ENCODE data around the gene C7orf33. TPM values are rescaled to one million over a fixed set of nuclear protein-coding genes. Genes with fewer than 3 reads are reported as not detected.

Gene C7orf33
- total RNA-seq, 3 donors from 2014 or later (not counting 1 experiment from before 2014, with no cell fraction given): not detected

DNA sequence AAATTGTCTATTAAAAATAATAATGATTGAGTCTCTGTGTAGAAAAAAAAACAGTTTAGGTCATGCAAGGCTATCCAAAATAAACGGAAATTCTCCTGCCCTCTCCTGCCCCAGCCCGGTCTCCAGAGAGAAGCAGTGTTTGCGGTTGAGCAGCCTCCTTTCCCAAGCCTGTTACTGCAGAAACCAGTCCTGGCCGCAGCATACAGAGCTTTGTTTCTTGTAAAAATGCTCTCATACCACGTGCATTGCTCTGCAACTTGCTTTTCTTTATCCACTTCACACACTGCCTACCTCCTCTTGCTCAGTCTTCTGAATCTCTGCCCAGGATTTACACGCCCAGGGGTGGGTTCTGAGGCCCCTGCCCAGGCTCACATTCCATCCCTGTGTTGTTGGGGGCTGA is 73.8 kb downstream of the C7orf33 start:
- Mint-ChIP-seq H3K9me3 (no peaks in the 10 kb centered on the region), H3K36me3 (no peaks in the 10 kb centered on the region), H3K27me3 (ENCODE audit: low read depth in 2 of 2) (peaks cover 0 to 8% of the 10 kb centered on the region in 2 donors), H3K4me3 (no peak overlapping the region), H3K4me1 (no peaks in the 10 kb centered on the region), H3K27ac (no peak overlapping the region)
- Histone ChIP-seq H3K27me3 (ENCODE audit: control insufficient read depth, insufficient read depth, low read length) (no peaks in the 10 kb centered on the region), H3K9me3 (ENCODE audit: control insufficient read depth, insufficient read depth, low read length) (no peaks in the 10 kb centered on the region), H3K27ac (ENCODE audit: low read length) (no peak overlapping the region), H3K36me3 (ENCODE audit: control insufficient read depth, insufficient read depth, low read length) (no peaks in the 10 kb centered on the region), H3K4me3 (ENCODE audit: low read length) (no peak overlapping the region), H3K4me1 (ENCODE audit: control insufficient read depth, insufficient read depth, low read length) (no peaks in the 10 kb centered on the region)
- 81% methylated on average over 6 of the region's 6 CpGs for WGBS (ENCODE audit: insufficient coverage)
- DNase-seq (no peak), ATAC-seq (no peak)
- TF ChIP-seq, protein P1, sequence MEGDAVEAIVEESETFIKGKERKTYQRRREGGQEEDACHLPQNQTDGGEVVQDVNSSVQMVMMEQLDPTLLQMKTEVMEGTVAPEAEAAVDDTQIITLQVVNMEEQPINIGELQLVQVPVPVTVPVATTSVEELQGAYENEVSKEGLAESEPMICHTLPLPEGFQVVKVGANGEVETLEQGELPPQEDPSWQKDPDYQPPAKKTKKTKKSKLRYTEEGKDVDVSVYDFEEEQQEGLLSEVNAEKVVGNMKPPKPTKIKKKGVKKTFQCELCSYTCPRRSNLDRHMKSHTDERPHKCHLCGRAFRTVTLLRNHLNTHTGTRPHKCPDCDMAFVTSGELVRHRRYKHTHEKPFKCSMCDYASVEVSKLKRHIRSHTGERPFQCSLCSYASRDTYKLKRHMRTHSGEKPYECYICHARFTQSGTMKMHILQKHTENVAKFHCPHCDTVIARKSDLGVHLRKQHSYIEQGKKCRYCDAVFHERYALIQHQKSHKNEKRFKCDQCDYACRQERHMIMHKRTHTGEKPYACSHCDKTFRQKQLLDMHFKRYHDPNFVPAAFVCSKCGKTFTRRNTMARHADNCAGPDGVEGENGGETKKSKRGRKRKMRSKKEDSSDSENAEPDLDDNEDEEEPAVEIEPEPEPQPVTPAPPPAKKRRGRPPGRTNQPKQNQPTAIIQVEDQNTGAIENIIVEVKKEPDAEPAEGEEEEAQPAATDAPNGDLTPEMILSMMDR (IDR thresholded peaks at IDR 0.05): no peak
- intact Hi-C loops (cut with micrococcal nuclease): no loop called here

DNA sequence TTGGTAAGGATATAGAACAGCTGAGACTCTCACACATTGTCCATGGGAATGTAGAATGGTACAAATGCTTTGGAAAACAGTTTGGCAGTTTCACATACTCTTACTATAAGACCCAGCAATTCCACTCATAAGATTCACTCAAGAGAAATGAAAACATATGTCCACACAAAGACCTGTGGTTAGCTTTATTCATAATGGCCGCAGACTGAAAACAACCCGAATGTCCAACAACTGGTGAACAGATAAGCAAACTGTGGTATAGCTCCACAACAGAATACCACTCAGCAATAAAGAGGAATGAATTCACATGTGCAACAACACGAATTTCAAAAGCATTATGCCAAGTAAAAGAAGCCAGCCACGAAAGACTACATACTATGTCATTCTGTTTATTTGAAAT is 74.7 kb downstream of the C7orf33 start:
- Mint-ChIP-seq H3K36me3 (no peaks in the 10 kb centered on the region), H3K27me3 (ENCODE audit: low read depth in 2 of 2) (peaks cover 0 to 10% of the 10 kb centered on the region in 2 donors), H3K4me3 (no peak overlapping the region), H3K9me3 (no peaks in the 10 kb centered on the region), H3K27ac (no peak overlapping the region), H3K4me1 (peaks cover 0 to 1% of the 10 kb centered on the region in 2 donors)
- no peaks in the 10 kb centered on the region for H3K9me3 ChIP-seq (ENCODE audit: control insufficient read depth, insufficient read depth, low read length)
- H3K27me3 ChIP-seq (ENCODE audit: control insufficient read depth, insufficient read depth, low read length): no peaks in the 10 kb centered on the region
- no peak overlapping the region for H3K27ac ChIP-seq (ENCODE audit: low read length)
- intact Hi-C loops (cut with micrococcal nuclease): no loop called here
- no peak for ATAC-seq
- H3K36me3 ChIP-seq (ENCODE audit: control insufficient read depth, insufficient read depth, low read length): no peaks in the 10 kb centered on the region
- no peak for DNase-seq
- H3K4me3 ChIP-seq (ENCODE audit: low read length): no peak overlapping the region
- 93% methylated on average over 3 of the region's 4 CpGs for WGBS (ENCODE audit: insufficient coverage)
- TF ChIP-seq, protein P1 (IDR thresholded peaks at IDR 0.05): no peak
- no peaks in the 10 kb centered on the region for H3K4me1 ChIP-seq (ENCODE audit: control insufficient read depth, insufficient read depth, low read length)

Other genes with a start within 250 kb of the C7orf33 start
- 10 to 100 TPM; 37.4 to 45.1 (median 43.2) TPM for gene CUL1, start 108.1 kb downstream of the C7orf33 start, total RNA-seq